ENCODE measurements around the gene NEO1.
"Not testable (repeated sequence)": the region's sequence is repeated elsewhere in the genome, so short reads cannot be mapped to it uniquely, and the experiment has no call there.

NEO1 gene

DNA sequence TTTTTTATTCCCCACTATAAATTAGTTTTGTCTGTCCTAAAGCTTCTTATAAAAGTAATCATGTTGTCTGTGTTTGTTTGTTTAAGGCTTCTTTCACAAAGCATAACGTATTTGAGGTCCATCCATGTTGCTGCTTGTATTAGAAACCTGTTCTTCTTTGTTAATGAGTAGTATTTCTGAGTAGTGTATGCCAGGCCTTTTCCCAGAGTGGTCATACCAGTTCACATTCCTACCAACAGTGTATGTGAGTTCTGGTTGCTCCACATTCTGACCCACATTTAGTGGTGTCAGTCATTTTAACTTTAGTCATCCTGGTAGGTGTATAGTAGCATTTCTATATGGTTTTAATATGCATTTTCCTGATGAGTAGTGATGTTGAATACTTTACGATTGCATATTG is 98.6 kb downstream of the NEO1 start:
- DNase-seq: no peak

DNA sequence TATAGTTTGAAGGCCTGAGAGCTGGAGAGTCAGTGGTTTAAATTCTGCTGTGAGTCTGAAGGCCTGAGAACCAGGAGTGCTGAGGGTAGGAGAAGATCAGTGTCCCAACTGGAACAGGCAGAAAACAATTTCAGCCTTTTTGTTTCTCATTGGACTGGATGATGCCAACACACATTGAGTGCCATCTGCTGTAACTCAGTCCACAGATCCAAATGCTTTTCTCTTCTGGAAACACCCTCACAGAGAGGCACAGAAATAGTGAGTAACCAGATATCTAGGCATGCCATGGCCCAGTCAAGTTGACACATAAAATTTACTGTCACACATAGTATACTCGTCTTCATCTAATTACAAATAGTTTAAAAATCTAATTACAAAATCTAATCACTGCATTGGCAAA is 100.8 kb downstream of the NEO1 start:
- no peak for DNase-seq

DNA sequence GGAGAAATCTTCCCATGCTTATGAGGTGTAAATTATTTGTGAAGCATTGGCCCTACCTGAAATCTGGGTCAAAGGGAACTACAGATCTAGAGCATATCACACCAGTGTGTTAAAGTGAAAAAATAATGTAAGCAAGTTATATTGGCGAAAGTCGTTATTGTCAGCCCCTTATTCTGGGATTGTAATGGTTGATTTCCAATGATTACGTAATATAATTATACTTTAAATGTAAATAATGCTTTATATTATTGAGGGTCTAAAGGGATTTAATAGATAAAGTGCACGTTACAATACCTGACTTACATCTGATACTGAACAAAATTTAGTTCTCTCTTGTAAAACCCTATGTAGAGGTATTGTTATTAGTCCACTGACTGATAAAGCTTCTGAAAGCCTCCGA is 101.2 kb downstream of the NEO1 start:
- DNase-seq: no peak

DNA sequence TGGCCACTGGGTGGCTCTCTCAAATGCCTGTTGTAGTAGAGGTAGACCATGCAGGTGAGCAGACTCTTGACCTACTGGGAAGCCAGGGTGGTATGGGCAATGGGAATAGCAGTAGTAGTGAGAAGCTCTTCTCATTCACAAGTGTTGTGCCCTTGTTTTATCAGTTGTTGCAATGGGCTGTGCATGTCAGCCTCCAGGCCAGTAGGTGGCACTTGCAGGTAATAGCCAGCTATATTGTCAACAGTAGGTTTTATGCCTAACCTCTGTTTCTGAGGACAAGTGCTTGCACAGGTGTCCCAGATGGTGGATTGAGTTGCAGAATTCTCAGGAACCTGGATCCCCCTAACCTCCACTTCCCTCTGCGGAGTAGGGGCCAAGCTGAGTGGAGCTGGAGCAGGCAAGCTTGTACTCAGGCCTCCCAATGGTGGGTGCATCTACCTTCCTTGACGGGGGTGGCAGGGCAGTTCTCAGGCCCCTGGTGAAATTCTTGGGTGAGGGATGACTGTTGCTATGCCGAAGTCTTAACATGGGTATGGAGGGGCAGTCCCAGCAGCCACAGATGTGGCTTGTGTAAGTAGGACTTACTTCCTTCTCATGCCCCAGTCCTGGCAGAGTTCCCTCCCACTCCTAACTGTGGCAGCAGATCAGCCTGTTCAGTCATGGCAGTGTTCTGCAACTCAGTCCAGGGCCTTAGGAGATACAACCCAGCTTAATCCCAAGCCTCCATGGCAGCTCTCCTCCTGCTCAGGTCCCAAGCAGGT is 104.3 kb downstream of the NEO1 start:
- DNase-seq: no peak

DNA sequence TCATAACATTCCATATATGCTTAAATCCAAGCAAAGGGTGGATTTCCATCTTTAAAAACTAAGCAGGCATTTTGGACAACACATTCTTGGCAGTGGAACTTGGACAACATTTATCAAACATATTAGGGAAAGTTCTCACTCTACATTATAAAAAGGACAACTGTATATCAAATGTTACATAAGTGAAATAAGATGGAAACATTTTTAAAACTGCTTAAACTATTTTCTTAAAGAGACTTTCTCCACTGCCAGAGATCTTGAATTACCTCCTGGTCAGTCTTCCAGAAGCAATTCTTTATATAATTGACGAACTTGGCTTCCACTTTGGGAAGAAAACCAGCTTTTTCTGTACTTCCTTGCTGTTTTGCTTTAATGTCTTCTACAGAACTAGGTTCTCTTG is 109.3 kb downstream of the NEO1 start:
- DNase-seq: no peak

DNA sequence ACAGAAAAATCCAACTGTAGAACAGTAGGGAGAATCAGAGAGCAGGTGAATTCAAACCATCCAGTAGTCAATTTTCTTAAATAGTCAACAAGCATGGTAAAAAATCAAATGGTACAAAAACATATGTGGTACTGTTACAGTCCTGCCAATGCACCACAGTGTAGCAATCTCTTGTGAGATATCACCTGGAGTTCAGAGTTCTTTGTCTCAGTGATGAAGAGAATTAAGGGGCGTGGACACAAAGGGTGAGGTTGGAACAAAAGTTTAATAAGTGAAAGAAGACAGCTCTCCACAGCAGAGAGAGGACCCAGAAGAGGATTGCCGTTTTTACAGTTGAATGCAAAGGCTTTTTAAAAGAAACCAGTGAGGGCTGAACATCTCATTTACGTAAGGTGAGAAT is 113.2 kb downstream of the NEO1 start:
- DNase-seq: no peak

DNA sequence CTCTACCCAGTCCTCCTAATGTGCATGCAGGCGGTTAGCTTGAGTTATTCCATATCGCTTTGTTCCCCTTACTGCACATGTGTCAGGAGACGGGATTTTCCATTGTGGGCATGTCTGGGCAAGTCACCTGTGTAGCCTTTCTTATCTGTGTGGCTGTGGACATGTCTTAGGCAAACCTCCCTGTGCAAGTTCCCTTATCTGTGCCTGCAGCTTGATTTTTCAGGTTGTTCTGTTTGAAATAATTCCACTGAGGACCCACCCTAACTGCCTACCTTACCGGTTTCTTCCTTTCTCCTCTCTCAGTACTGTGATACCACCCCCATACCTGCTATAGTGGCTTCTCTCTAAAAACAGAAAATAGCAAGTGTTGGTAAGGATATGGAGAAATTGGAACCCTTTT is 113.6 kb downstream of the NEO1 start:
- no peak for DNase-seq

DNA sequence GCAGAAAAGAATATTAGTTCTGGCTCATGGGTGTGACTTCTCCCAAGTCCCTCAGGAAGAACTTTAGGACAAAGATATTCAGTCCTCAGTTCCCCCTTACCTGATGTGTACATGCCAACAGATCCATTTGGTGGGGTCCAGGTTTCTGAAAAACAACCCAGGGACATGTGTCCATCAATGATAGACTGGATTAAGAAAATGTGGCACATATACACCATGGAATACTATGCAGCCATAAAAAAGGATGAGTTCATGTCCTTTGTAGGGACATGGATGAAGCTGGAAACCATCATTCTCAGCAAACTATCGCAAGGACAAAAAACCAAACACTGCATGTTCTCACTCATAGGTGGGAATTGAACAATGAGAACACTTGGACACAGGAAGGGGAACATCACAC is 114.4 kb downstream of the NEO1 start:
- DNase-seq: not testable (repeated sequence)

DNA sequence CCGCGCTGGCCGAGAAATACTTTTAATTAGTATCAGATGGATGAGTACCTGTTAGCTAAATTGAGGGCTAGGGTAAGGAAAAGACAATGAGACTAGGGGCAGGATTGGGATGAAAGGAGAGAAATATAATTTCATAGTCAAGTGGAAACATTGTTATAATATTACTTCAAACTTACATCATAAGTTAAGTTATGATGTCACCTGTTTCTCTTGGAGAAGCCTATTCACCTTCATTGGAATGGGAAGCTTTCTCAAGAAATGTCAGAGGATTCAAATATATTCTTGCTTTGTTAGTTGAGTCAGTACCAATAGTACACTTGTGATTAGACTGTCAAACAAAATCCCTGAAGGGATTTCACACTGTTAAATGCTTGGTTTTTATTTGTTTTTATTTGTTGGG is 116.2 kb downstream of the NEO1 start:
- no peak for DNase-seq

DNA sequence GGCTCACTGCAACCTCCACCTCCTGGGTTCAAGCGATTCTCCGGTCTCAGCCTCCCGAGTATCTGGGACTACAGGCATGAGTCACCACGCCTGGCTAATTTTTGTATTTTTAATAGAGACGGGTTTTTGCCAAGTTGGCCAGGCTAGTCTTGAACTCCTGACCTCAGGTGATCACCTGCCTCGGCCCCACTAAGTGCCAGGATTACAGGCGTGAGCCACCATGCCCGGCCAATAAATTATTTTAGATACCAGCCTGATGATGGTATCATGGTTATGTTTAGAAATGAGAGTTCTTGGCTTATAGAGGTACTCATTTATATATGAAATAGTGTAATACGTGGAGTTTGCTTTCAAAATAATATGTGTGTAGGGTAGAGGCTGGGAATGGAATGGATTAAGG is 119.4 kb downstream of the NEO1 start:
- no peak for DNase-seq

DNA sequence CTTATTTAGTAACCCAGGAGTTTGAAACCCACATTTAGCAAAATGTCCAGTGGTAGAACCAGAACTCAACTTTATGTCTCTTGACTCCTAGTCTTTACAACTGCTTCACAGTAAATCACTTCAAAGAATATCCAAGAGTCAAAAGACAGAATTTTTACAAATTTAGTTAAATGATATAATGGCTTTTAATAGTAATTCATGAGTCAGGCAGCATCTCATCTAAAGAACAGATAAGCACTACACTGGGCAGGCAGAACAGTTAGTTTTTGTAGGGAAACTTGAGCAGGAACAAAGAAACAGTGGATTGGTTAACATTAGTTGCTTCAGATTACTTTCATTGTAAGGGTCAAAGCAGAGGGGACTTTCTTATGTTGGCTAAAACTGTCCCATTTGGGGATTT is 120.2 kb downstream of the NEO1 start:
- no peak for DNase-seq

DNA sequence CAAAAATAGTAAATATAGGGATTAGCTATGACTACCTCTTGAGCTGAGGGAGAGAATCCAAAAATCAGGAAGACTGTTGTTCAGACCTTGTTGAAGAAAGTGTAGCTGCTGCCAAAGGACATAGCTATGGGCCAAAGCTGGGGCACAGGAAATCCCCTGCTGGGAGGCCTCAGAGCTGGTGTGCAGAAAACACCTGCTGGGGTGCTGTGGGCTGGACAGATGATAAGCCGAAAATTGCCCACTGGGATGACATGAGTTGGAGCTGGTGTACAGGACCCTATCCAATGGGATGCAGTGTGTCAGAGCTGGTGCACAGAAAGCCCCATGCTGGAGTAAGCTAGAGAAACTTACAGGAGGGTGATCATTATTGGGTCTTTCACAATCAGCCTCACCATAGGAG is 121.9 kb downstream of the NEO1 start:
- no peak for DNase-seq

DNA sequence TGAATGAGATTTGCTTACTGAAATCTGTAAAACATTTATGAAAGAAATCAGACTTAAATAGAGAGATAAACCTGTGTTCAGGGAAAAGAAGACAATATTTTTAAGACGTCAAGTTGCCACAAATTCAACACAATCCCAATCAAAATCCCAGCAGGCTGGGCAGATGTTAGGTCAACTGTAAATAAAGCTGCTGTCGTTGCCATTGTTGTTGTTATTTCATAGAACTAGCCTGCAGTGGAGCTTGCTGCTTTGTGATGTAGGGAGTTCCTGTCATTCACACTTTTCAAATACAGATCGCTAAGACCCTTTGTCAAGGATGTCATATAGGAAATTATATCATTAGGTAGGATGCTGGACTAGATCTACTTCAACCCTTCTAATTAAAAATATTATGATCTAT is 123.1 kb downstream of the NEO1 start:
- no peak for DNase-seq

DNA sequence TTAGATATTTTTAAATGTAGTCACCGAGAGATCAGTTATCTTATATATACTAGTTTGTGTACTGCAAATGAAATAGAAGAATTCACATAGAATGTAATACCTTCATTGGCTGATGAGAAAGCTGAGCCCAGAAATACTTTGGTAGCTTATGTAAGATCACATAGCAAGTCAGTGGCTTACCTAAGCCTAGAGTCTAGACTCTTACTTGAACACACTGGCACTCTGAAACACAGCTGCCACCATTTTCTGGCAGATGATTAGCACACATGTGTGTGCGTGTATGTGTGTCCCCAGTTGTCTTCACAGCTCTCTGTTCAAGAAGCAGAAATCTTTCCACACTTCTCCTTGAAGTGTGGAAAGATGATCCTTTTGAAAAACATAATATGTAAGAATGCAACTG is 124.3 kb downstream of the NEO1 start:
- DNase-seq: no peak

DNA sequence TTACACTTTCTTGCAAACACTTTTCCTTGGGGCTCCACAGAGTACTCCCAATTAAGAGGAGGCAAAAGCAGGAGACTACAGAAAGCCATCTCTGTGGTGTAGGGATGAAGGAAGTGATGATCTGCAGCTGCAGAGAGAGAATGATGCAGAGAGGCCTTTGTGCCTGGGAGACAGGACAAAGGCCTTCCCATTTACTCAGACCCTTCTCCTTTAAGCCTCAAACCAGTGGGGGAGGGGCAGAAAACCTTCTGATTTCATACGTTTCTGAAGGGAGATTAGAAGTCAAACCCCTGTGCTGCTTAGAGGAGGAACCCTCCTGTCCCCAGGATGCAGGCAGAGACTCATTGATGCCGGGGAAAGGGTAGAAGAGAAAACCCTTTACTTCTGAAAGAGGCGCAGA is 130.8 kb downstream of the NEO1 start:
- no peak for DNase-seq

DNA sequence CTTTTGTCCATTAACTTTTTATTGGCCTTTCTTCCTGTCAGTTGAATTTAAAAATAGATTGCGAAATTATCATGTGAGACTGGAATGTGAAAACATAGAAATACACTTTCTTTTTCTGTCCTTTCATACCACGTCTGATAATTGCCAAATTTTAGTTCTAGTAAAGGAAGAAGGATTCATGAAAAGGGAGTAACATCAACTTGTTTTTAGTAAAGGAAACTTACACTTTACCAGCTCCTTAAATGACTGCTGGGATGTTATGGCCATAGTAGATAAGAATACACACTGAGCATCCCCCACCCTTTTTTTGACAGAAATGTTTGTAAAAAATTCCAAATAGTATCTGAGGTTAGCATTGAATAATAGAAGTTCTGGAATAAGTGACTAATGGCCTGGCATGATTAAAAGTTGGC is 137.9 kb downstream of the NEO1 start:
- DNase-seq: peak; percentile 32

DNA sequence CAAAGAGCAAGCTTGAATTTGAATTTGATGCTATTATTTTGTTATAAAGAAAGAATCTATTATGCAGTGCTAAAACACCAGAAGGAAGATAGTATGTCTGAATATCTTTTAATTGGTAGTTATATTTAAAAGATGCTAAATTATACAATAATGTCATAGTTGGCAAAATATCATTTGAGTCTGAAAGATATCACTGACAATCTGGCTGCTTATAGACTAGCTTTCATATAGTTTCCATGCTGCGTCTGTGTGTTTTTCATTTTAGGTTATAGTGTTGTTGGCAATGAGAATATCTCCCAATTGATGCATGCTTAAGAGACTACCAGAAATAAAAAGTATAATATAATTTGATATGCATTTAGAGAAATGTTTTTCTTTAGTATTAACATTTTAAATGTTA is 142.9 kb downstream of the NEO1 start:
- no peak for DNase-seq

DNA sequence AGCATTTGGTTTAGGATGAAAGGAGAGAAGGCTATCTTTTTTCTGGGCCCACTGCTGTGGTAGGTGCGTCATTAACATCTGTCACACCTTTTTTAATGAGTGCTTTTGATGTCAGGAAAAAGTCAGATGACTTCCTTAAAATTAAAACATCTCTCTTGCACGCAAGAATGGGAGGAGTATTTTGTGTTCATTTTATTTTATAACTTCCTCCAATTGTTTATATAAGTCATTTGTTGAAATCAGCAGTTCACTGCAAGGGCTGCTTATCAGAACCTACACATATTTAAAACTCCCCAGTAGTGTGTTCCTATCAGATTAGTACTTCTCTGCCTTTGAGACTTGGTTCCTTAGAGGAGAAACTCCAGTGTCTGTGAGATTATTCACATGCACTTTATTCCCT is 143.8 kb downstream of the NEO1 start:
- no peak for DNase-seq

DNA sequence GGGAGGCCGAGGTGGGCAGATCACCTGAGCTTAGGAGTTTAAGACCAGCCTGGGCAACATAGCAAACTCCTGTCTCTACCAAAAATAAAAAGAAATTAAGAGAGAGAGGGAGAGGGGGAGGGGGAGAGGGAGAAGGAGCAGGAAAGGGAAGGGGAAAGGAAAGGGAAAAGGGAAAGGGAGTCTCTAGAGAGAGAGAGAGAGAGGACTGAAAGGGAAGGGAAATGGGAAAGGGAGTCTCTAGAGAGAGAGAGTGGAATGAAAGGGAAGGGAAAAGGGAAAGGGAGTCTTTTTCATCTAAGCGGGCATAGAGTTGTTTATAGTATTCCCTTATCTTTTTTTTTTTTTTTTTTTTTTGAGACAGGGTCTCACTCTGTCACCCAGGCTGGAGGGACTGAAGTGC is 148.1 kb downstream of the NEO1 start:
- DNase-seq: no peak

DNA sequence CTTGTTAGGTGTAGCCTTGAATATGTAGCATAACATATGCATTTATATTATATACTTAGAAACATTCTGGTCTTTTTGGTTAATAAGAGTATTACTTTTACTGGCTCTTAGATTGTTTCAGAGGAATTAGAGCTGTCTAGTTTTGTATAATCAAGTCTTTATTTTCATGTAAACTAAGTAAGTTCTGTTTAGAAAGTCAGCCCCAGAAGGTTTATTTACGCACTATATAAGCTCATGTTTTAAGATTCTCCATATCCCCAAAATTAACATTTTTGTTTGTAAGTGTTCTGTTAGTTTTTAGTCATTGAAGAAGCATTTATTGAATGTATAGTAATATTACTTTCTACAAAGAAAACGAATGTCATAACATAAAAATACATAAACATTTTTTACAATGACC is 158.4 kb downstream of the NEO1 start:
- no peak for DNase-seq

DNA sequence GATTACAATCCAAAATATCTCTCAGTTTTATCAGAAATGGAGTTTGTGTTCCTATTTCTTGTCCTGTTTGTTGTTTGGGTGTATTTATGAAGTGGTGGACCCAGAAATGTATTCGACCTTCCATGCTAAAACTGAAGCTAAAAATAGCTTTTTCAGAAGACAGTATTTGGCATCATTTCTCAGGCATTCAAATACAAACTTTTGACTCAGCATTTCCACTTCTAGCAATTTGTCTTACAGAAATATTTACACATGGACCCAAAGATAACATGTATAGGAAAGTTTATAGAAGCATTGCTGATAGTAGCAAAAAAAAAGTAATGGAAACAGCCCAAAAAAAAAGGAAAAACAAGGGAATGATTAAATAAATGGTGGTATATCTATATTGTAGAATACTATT is 160.2 kb downstream of the NEO1 start:
- DNase-seq: peak; percentile 11

DNA sequence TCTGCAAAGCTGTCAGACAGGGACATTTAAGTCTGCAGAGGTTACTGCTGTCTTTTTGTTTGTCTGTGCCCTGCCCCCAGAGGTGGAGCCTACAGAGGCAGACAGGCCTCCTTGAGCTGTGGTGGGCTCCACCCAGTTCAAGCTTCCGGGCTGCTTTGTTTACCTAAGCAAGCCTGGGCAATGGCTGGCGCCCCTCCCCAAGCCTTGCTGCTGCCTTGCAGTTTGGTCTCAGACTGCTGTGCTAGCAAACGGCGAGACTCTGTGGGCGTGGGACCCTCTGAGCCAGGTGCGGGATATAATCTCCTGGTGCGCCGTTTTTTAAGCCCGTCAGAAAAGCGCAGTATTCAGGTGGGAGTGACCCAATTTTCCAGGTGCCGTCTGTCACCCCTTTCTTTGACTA is 169.2 kb downstream of the NEO1 start:
- DNase-seq: not testable (repeated sequence)

DNA sequence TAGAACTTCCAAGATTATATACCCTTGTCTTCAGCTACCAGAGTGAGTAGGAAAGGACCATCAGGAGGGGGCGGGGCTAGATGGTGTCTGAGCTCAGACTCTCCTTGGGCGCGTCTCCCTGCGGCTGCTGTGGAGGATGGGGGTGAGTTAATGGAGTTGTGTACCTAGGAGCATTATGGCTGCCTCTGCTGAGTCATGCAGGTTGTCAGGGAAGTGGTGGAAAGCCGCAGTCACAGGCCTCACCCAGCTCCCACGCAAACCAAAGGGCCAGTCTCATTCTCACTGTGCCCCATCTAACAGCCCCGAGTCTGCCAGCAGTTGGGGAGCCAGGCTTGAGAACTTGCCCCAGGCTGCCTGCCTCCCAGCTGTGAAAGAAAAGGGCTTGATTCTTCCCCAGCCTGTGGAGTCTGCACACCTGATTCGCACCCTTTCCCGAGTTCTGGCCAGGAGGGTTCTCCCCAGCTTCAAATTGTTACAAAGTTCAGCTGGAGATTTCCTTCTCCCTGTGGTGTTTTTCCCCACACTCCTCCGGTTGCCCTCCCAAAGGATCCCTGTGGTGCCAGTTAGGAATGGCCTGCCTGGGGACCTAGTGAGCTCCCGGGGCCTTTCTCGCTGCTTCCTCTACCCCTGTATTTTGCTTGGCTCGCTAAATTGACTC is 173.2 kb downstream of the NEO1 start:
- no peak for DNase-seq

DNA sequence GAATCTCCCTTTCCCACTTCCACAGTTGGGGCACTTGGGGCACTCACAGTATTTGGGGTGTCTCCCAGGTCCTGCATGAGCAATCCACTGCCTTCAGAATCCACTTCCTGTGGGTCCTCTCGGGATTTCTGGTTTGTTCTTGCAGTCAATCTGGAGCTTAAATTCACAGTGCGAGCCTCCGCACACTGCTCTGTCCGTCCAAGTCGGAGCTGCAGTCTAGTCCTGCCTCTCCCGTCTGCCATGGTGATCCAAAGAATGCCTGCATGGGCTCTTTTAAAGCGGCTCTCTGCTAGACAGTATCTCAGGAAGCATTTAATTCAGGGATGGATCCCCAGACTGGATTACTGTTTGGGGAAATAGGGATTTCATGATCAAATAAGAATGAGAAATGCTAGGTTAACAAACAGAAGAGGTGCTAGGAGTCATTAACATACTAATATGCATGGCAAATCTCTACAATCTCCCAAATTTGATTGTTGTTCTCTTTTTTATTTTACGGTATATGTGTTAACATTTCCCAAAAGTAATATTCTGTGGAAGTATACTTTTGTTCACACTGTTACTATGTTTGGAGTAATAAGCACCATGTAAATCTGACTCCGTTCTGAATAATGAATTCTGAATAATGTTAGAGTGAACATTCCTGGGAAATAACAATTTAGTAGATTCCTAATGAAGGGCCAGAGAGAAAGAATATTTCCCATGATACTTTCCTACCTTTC is 174.0 kb downstream of the NEO1 start:
- DNase-seq: no peak
